Measurements from ENCODE around the gene SRP68. TPM values are rescaled to one million over a fixed set of nuclear protein-coding genes. Genes with fewer than 3 reads are reported as not detected.

Gene SRP68
- total and polyA plus RNA-seq, 9 of the 15 experiments (the other 6 are each of a cell fraction or from before 2014, with no cell fraction given): 29.4 to 92.6 (median 36.2) TPM

DNA sequence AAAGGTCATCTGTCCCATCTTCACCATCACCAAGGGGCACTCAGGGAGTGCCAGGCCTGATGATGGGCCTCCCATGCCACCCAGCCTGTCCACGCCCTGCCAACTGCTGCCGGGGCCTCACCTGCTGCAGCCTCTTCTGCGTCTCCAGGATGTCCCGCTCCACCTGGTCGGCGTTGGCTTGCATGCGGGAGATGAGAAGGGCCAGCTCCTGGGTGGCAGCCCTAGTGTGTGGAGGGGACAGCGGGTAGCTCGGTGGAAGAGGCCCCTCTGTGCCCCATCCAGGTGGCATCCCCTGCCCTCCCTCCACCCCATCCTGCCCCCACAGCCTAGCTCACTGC lies 48.4 kb downstream of the SRP68 start:
- H3K4me2 ChIP-seq (ENCODE audit: insufficient read depth, low read length): no peak overlapping the region
- CTCF ChIA-PET (ENCODE audit: low intra/inter-chr PET ratio): no interaction called here
- no peaks in the 10 kb centered on the region for H3K9me1 ChIP-seq (ENCODE audit: control insufficient read depth, insufficient read depth, low read length)
- TF ChIP-seq LEF1 (IDR thresholded peaks at IDR 0.05): no peak
- TF ChIP-seq TOE1 (IDR thresholded peaks at IDR 0.05; ENCODE audit: borderline replicate concordance): no peak
- no peak for TF ChIP-seq TOE1 (CRISPR knock-in tag; IDR thresholded peaks at IDR 0.05; ENCODE audit: borderline replicate concordance, low read depth)
- no peak for TF ChIP-seq ZNF445 (CRISPR knock-in tag; IDR thresholded peaks at IDR 0.05; ENCODE audit: low read depth)
- TF ChIP-seq ZNF23 (CRISPR knock-in tag; IDR thresholded peaks at IDR 0.05): no peak
- no peaks in the 10 kb centered on the region for H3K36me3 ChIP-seq (ENCODE audit: control insufficient read depth, insufficient read depth, low read length)
- in situ Hi-C loops (cut with MboI): no loop called here
- FAIRE-seq: no peak
- no peak overlapping the region for H2AFZ ChIP-seq (ENCODE audit: low read depth, low read length)
- H4K20me1 ChIP-seq (replicated peaks; ENCODE audit: control insufficient read depth, insufficient read depth, low read length): no peaks in the 10 kb centered on the region
- H3K27me3 ChIP-seq (ENCODE audit: control insufficient read depth in 2 of 2, insufficient read depth in 2 of 2, low read length in 2 of 2): peaks cover 0 to 8% of the 10 kb centered on the region in 2 experiments; a peak in 3 of 5 replicates
- POLR2A ChIA-PET: interaction anchor here (0.7 to 1.1 kb wide), 2 partner anchors 10 to 17 kb away, joined by 4 to 8 read pairs; no protein-coding TSS in a partner anchor
- WGBS (ENCODE audit: insufficient coverage, low coverage, missing lambda C conversion rate): 58% methylated on average over 4 of the region's 9 CpGs
- no peak for DNase-seq (ENCODE audit: extremely low read depth in 1 of 4, low spot score in 3 of 4)
- no peak overlapping the region for H3K27ac ChIP-seq (ENCODE audit: extremely low read depth, low read depth, low read length)
- no peak for ATAC-seq
- H3K79me2 ChIP-seq (ENCODE audit: control insufficient read depth, insufficient read depth, low read length): no peaks in the 10 kb centered on the region
- BruUV-seq (replicated peaks): no TSS peak
- intact Hi-C loops (cut with micrococcal nuclease): no loop called here
- H3K9me3 ChIP-seq (replicated peaks; ENCODE audit: control insufficient read depth, insufficient read depth, low read depth, low read length): no peaks in the 10 kb centered on the region
- H3K4me3 ChIP-seq: no peak overlapping the region
- H3K9ac ChIP-seq (ENCODE audit: insufficient read depth in 1 of 2, low read depth in 2 of 2, low read length in 2 of 2): no peak overlapping the region
- H3K4me1 ChIP-seq (replicated peaks in 1 of 2; ENCODE audit: control insufficient read depth in 2 of 2, insufficient read depth in 2 of 2, low read length in 2 of 2): peaks cover 0 to 46% of the 10 kb centered on the region in 2 experiments; a peak in 2 of 5 replicates
